Astrocyte (in vitro differentiated cells and primary cell): ENCODE data around the gene IFIH1. TPM values are rescaled to one million over a fixed set of nuclear protein-coding genes. Genes with fewer than 3 reads are reported as not detected.

Experiments
- DNase-seq: peaks from one replicate; pipeline ENCODE4 v3.0.0-alpha.2; 2010; ENCODE audit warnings: low read depth
- FAIRE-seq: peaks from 2 replicates; lab custom pipeline; 2011; peaks lifted over from hg19 to GRCh38; lab: Jason Lieb, UNC
- H2AFZ ChIP-seq: 2 replicates; pipeline ENCODE4 v1.6.0; 2012; ENCODE audit warnings: low read depth, low read length, inconsistent platforms
- H3K27ac ChIP-seq: 2 replicates; pipeline ENCODE4 v1.5.1; 2011; ENCODE audit warnings: low read depth, low read length, inconsistent platforms
- H3K27me3 ChIP-seq: 2 replicates; pipeline ENCODE4 v1.6.0; 2011; ENCODE audit warnings: low read length, inconsistent platforms; ENCODE audit not compliant: insufficient read depth
- H3K36me3 ChIP-seq: 2 replicates; pipeline ENCODE4 v1.5.1; 2011; ENCODE audit warnings: low read length, inconsistent platforms; ENCODE audit not compliant: insufficient read depth
- H3K4me1 ChIP-seq: 2 replicates; pipeline ENCODE4 v1.5.1; 2011; ENCODE audit warnings: low read length, inconsistent platforms; ENCODE audit not compliant: insufficient read depth
- H3K4me2 ChIP-seq: 2 replicates; pipeline ENCODE4 v1.6.0; 2012; ENCODE audit warnings: low read length, inconsistent platforms
- H3K4me3 ChIP-seq: 2 replicates; pipeline ENCODE4 v1.5.1; 2011; ENCODE audit warnings: low read depth, mild to moderate bottlenecking, low read length, inconsistent platforms; ENCODE audit not compliant: insufficient read depth
- H3K79me2 ChIP-seq: 2 replicates; pipeline ENCODE4 v1.6.0; 2012; ENCODE audit warnings: mild to moderate bottlenecking, low read length, inconsistent platforms; ENCODE audit not compliant: insufficient read depth
- H3K9ac ChIP-seq: 2 replicates; pipeline ENCODE4 v1.6.0; 2012; ENCODE audit warnings: mild to moderate bottlenecking, low read length, inconsistent platforms
- H3K9me3 ChIP-seq: 2 replicates; pipeline ENCODE4 v1.5.1; 2012; ENCODE audit warnings: low read depth, mild to moderate bottlenecking, low read length, inconsistent platforms; ENCODE audit not compliant: insufficient read depth
- H4K20me1 ChIP-seq: 2 replicates; pipeline ENCODE4 v1.6.0; 2012; ENCODE audit warnings: low read length, inconsistent platforms; ENCODE audit not compliant: insufficient read depth
- H3K27ac Mint-ChIP-seq: one replicate; pipeline ENCODE4 v1.8.0; 2021; ENCODE audit warnings: mild to moderate bottlenecking, mixed read lengths; ENCODE audit not compliant: unreplicated experiment
- H3K27me3 Mint-ChIP-seq: one replicate; pipeline ENCODE4 v1.8.0; 2021; ENCODE audit warnings: low read depth, mixed read lengths; ENCODE audit not compliant: unreplicated experiment
- H3K36me3 Mint-ChIP-seq: one replicate; pipeline ENCODE4 v1.8.0; 2021; ENCODE audit warnings: low read depth, mixed read lengths; ENCODE audit not compliant: unreplicated experiment
- H3K4me1 Mint-ChIP-seq: one replicate; pipeline ENCODE4 v1.8.0; 2021; ENCODE audit warnings: low read depth, mixed read lengths; ENCODE audit not compliant: unreplicated experiment
- H3K4me3 Mint-ChIP-seq: one replicate; pipeline ENCODE4 v1.8.0; 2021; ENCODE audit warnings: mild to moderate bottlenecking, moderate library complexity, mixed read lengths; ENCODE audit not compliant: unreplicated experiment
- H3K9me3 Mint-ChIP-seq: one replicate; pipeline ENCODE4 v1.8.0; 2021; ENCODE audit warnings: mild to moderate bottlenecking, mixed read lengths; ENCODE audit not compliant: unreplicated experiment
- EZH2 ChIP-seq: IDR thresholded peaks from 2 replicates; pipeline ENCODE4 v1.6.1; 2012; ENCODE audit warnings: mild to moderate bottlenecking, low read length, inconsistent platforms; ENCODE audit not compliant: insufficient read depth
- total RNA-seq: library from RNA; stranded (reverse); gene quantifications from 2 replicates; pipeline ENCODE4 v1.2.1, GENCODE V29; 2021
- TF ChIP-seq, protein P1 (sequence below): IDR thresholded peaks from 2 replicates; pipeline ENCODE4 v1.5.1; 2011; ENCODE audit warnings: low read depth, mild to moderate bottlenecking, inconsistent platforms, low read length, moderate library complexity; ENCODE audit not compliant: insufficient read depth

IFIH1 gene
- total RNA-seq, 1 donor from 2014 or later, result 62.3 TPM

DNA sequence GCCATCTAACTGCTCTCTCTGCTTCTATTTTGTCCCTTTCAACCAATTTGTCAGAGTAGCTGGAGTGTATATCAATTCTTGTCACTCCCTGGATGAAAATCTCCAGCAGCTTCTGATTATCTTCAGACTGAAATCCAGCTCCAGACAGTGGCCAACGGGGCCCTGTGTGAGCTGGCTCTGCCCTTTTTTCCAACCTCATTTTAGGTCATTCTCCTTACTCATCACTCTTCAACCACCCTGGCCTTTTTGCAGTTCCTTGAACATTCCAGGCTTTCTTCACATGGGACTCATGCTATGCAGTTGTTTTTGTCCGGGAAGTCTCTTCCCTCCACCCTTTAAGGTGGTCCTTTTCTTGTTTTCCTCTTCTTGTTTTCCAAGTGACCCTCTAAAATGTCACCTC is 59.8 kb downstream of the IFIH1 start:
- Histone ChIP-seq H3K9me3 (no peaks in the 10 kb centered on the region), H2AFZ (peak overlapping the region; percentile 39), H3K27ac (peak overlapping the region; percentile 23), H4K20me1 (no peaks in the 10 kb centered on the region), H3K27me3 (no peaks in the 10 kb centered on the region), H3K4me3 (no peak overlapping the region), H3K4me1 (peaks cover 21% of the 10 kb centered on the region), H3K36me3 (no peaks in the 10 kb centered on the region), H3K79me2 (no peaks in the 10 kb centered on the region), H3K9ac (no peak overlapping the region), H3K4me2 (peak overlapping the region; percentile 20)
- Mint-ChIP-seq H3K27ac (peak overlapping the region; percentile 81), H3K4me3 (no peak overlapping the region), H3K4me1 (peaks cover 42% of the 10 kb centered on the region), H3K9me3 (no peaks in the 10 kb centered on the region), H3K36me3 (peaks cover 2% of the 10 kb centered on the region), H3K27me3 (no peaks in the 10 kb centered on the region)
- peak; percentile 78 for FAIRE-seq
- DNase-seq, result peak; percentile 46
- TF ChIP-seq, protein P1, sequence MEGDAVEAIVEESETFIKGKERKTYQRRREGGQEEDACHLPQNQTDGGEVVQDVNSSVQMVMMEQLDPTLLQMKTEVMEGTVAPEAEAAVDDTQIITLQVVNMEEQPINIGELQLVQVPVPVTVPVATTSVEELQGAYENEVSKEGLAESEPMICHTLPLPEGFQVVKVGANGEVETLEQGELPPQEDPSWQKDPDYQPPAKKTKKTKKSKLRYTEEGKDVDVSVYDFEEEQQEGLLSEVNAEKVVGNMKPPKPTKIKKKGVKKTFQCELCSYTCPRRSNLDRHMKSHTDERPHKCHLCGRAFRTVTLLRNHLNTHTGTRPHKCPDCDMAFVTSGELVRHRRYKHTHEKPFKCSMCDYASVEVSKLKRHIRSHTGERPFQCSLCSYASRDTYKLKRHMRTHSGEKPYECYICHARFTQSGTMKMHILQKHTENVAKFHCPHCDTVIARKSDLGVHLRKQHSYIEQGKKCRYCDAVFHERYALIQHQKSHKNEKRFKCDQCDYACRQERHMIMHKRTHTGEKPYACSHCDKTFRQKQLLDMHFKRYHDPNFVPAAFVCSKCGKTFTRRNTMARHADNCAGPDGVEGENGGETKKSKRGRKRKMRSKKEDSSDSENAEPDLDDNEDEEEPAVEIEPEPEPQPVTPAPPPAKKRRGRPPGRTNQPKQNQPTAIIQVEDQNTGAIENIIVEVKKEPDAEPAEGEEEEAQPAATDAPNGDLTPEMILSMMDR, result no peak
- TF ChIP-seq EZH2, result no peak

DNA sequence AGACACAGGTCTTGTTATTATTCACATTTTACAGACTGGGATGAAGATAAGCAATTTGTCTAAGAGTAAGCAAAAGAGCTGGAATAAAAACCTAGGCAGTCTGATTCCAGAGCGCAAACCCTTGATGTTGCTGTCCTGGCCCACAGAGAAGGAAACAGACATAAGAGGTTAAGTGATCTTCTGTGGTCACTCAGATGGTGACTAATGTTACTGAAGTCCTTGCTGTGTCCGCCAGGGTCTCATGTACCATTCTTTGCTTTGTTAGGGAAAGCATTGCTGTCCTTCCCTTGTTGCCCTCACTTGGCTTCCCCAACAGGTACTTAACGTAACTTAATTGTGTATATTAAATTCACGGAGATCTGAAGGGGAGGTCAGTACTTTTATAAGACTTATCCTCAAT is 60.3 kb downstream of the IFIH1 start:
- Mint-ChIP-seq H3K27me3 (no peaks in the 10 kb centered on the region), H3K36me3 (no peaks in the 10 kb centered on the region), H3K4me1 (peaks cover 42% of the 10 kb centered on the region), H3K27ac (peak overlapping the region; percentile 81), H3K4me3 (no peak overlapping the region), H3K9me3 (no peaks in the 10 kb centered on the region)
- peak overlapping the region; percentile 39 for H2AFZ ChIP-seq
- TF ChIP-seq, protein P1, result no peak
- no peak for TF ChIP-seq EZH2
- H3K36me3 ChIP-seq, result no peaks in the 10 kb centered on the region
- no peaks in the 10 kb centered on the region for H3K9me3 ChIP-seq
- FAIRE-seq (no peak), DNase-seq (peak; percentile 62)
- no peaks in the 10 kb centered on the region for H3K27me3 ChIP-seq
- no peak overlapping the region for H3K9ac ChIP-seq
- peaks cover 21% of the 10 kb centered on the region for H3K4me1 ChIP-seq
- no peaks in the 10 kb centered on the region for H4K20me1 ChIP-seq
- H3K4me3 ChIP-seq, result no peak overlapping the region
- H3K27ac ChIP-seq, result peak overlapping the region; percentile 23
- H3K4me2 ChIP-seq, result peak overlapping the region; percentile 20
- H3K79me2 ChIP-seq, result no peaks in the 10 kb centered on the region

DNA sequence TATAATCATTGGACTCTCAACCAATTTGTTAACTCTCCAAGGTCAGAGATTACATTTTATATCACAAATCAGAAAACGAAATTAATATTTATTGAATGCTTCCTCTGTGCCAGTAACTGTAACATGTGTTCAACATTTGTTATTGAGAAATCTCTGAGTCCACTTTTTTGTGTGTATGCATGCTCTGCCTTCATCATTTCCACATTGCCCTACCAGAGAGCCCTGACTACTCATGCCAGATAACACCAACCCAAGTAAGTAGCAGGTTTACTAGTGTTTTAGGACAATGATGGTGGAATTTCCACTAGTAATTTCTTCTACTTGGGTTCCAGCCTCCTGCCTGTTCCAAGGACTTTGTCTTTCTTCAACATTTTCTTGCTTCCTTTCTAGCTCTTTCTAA is 61.1 kb downstream of the IFIH1 start:
- Histone ChIP-seq H3K79me2 (no peaks in the 10 kb centered on the region), H4K20me1 (no peaks in the 10 kb centered on the region), H3K4me1 (peaks cover 21% of the 10 kb centered on the region), H3K4me3 (no peak overlapping the region), H3K9ac (no peak overlapping the region), H3K4me2 (no peak overlapping the region), H3K27me3 (no peaks in the 10 kb centered on the region), H3K36me3 (no peaks in the 10 kb centered on the region), H2AFZ (no peak overlapping the region), H3K27ac (no peak overlapping the region), H3K9me3 (no peaks in the 10 kb centered on the region)
- Mint-ChIP-seq H3K9me3 (no peaks in the 10 kb centered on the region), H3K4me3 (no peak overlapping the region), H3K36me3 (no peaks in the 10 kb centered on the region), H3K27me3 (no peaks in the 10 kb centered on the region), H3K4me1 (peaks cover 42% of the 10 kb centered on the region), H3K27ac (no peak overlapping the region)
- TF ChIP-seq, protein P1, result no peak
- no peak for TF ChIP-seq EZH2
- DNase-seq (no peak), FAIRE-seq (no peak)
